GM06990 (cell line): ENCODE data around the gene COL11A1.

ENCODE experiments used
- DNase-seq: peaks from one replicate; pipeline ENCODE4 v3.0.0-alpha.2; 2011; ENCODE audit not compliant: insufficient read length; ENCODE audit errors: extremely low read depth
- H3K27me3 ChIP-seq: replicated peaks from 2 replicates; pipeline ENCODE4 v1.6.0; 2011; ENCODE audit warnings: low read length; ENCODE audit not compliant: control insufficient read depth, insufficient read depth
- H3K36me3 ChIP-seq: 2 replicates; pipeline ENCODE4 v1.5.1; 2011; ENCODE audit warnings: low read length; ENCODE audit not compliant: control insufficient read depth, insufficient read depth
- H3K4me3 ChIP-seq: replicated peaks from 2 replicates; pipeline ENCODE4 v1.5.1; 2011; ENCODE audit warnings: low read depth, mild to moderate bottlenecking, control low read depth, low read length
- TF ChIP-seq, protein P1 (sequence below): IDR thresholded peaks from 2 replicates; pipeline ENCODE4 v1.5.1; 2011; ENCODE audit warnings: low read length, control low read depth, mild to moderate bottlenecking, inconsistent platforms; ENCODE audit not compliant: insufficient read depth, poor library complexity, severe bottlenecking

The COL11A1 gene

DNA sequence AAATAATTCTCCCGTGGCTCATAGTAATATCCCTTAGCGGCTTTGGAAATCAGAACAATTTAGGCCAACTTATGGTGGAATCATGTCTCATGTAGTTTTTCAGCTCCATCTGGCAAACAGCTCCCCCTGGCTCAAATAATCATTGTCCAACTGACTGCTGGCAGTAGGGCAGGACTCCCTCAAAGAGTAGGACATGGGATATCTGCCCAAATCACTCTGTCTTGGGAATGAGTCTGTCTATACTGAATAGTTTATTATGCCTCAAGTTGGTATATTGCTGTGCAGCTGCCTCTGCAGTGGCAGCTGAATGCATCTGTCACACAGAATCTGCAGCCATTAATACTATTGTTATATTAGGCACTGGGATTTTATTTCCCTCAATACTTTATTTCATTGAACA, 255.7 kb downstream of the COL11A1 start:
- Histone ChIP-seq H3K4me3 (no peak overlapping the region), H3K27me3 (no peaks in the 10 kb centered on the region), H3K36me3 (no peaks in the 10 kb centered on the region)
- TF ChIP-seq, protein P1, sequence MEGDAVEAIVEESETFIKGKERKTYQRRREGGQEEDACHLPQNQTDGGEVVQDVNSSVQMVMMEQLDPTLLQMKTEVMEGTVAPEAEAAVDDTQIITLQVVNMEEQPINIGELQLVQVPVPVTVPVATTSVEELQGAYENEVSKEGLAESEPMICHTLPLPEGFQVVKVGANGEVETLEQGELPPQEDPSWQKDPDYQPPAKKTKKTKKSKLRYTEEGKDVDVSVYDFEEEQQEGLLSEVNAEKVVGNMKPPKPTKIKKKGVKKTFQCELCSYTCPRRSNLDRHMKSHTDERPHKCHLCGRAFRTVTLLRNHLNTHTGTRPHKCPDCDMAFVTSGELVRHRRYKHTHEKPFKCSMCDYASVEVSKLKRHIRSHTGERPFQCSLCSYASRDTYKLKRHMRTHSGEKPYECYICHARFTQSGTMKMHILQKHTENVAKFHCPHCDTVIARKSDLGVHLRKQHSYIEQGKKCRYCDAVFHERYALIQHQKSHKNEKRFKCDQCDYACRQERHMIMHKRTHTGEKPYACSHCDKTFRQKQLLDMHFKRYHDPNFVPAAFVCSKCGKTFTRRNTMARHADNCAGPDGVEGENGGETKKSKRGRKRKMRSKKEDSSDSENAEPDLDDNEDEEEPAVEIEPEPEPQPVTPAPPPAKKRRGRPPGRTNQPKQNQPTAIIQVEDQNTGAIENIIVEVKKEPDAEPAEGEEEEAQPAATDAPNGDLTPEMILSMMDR: no peak
- no peak for DNase-seq

DNA sequence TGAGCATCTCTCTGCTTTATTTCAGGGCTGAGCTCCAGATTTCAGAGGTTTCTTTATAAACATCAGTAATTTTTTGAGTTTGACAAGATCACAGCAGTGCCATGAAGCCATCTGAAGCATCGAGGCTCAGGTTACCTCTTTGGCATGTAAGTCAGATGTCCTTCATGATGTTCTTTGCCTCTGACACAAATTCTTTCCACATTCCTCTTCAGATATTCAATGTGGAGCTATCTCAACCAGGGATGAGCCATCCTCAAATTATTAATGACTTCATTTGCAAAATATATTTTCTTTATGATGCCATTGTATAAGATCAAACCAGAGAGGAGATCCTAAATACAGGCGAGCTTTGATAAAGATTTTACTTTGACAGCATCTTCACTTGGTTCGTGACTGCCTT, 256.7 kb downstream of the COL11A1 start:
- TF ChIP-seq, protein P1: no peak
- no peaks in the 10 kb centered on the region for H3K27me3 ChIP-seq
- DNase-seq: no peak
- H3K36me3 ChIP-seq: no peaks in the 10 kb centered on the region
- no peak overlapping the region for H3K4me3 ChIP-seq

DNA sequence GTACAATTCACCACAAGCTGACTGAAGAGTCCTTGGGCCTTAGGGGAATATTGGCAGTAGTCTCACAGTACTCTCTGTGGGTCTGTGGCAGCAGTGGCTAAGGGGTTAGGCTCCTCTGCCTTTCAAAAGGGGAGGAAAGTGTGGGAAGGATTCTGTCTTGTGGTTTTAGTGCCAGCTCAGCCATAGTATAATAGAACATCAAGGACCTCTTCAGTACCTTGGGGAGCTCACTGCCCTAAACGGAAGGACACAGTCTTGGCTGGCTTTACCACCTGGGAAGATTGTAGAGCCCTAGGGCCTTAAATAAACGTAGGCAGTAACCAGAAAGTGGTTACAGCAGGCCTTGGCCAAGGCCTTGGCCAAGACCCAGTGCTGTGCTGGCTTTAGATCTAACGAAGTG, 265.7 kb downstream of the COL11A1 start:
- TF ChIP-seq, protein P1: no peak
- no peak overlapping the region for H3K4me3 ChIP-seq
- DNase-seq: no peak
- H3K36me3 ChIP-seq: no peaks in the 10 kb centered on the region
- H3K27me3 ChIP-seq: no peaks in the 10 kb centered on the region

DNA sequence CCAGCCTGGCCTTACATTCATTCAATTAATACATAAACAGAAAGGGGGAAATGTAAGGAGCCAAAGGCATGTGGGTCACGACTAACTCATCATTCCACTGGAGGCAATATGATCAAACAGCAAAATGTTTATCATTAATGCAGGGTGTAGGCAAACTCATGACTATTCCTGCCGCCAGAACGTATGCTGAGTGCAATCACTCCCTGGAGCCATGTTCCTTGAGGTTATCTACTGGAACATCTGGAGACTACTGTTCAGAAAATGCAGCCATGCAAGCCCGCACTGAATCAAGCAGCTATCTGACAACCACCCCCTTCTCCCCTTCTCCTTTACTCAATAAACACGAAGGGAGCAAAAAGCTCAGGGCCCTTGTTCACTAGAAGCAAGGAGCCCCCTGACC, 267.6 kb downstream of the COL11A1 start:
- Histone ChIP-seq H3K27me3 (no peaks in the 10 kb centered on the region), H3K36me3 (no peaks in the 10 kb centered on the region), H3K4me3 (no peak overlapping the region)
- no peak for DNase-seq
- TF ChIP-seq, protein P1: no peak

DNA sequence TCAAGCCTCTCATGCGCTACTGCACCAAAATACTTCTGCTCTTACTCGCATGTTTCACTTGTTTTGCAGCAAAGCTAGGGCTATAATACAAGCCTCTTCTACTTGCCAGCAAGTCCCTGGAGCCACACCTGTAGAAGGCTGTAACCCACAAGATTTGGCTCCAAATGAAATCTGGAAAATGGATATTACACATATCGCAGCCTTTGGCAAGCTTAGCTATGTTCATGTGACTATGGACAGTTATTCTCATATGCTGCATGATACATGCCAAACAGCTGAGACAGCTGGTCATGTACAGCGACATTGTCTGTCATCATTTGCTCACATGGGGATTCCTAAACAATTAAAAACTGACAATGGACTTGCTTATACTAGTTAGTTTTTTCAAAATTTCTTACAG, 270.3 kb downstream of the COL11A1 start:
- Histone ChIP-seq H3K4me3 (no peak overlapping the region), H3K27me3 (no peaks in the 10 kb centered on the region), H3K36me3 (no peaks in the 10 kb centered on the region)
- DNase-seq: no peak
- TF ChIP-seq, protein P1: no peak

DNA sequence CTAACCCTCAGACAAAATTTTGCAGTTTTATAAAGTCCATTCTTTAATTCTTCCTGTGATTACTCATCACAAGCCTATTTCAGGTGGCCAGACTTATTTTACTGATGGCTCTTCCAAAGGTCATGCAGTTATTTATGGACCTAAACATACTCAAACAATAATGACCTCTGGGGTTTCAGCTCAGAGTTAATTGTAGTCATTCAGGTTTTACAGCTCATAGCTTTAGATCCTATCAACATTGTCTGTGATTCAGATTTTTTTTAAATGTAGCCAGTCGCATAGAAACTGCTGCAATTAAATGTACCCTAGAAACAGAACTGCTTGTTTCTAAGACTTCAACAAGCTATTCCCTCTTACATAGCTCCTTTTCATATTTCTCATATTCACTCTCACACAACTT, 270.8 kb downstream of the COL11A1 start:
- Histone ChIP-seq H3K4me3 (no peak overlapping the region), H3K36me3 (no peaks in the 10 kb centered on the region), H3K27me3 (no peaks in the 10 kb centered on the region)
- no peak for DNase-seq
- TF ChIP-seq, protein P1: no peak
